GM18873 (cell line): ENCODE results near the gene RAD51B.

Experiments used
- ATAC-seq: cut with Tn5 transposase; IDR thresholded peaks from one replicate; pipeline ENCODE4 v1.9.1; 2021; ENCODE audit warnings: mild to moderate bottlenecking, moderate library complexity, moderate number of reproducible peaks; ENCODE audit not compliant: unreplicated experiment, low FRiP score

Gene RAD51B

GRCh38 chr14:68506021-68506644, 686.6 kb downstream of the RAD51B start:
- peak; percentile 17 for ATAC-seq

- ATAC-seq: peak; percentile 61
Observed at GRCh38 chr14:68506645-68507419, 687.3 kb downstream of the RAD51B start.

- no peak for ATAC-seq
Observed at GRCh38 chr14:68507544-68508081, 688.0 kb downstream of the RAD51B start.

GRCh38 chr14:68508581-68508980, 689.0 kb downstream of the RAD51B start:
- no peak for ATAC-seq

- no peak for ATAC-seq
Observed at GRCh38 chr14:68509188-68509983, 689.8 kb downstream of the RAD51B start.

- no peak for ATAC-seq
Observed at GRCh38 chr14:68510201-68511128, 690.9 kb downstream of the RAD51B start.

GRCh38 chr14:68511129-68512047, 691.8 kb downstream of the RAD51B start:
- ATAC-seq: no peak

GRCh38 chr14:68512088-68512487, 692.5 kb downstream of the RAD51B start:
- ATAC-seq: no peak

- ATAC-seq: no peak
Observed at GRCh38 chr14:68513137-68513536, 693.6 kb downstream of the RAD51B start.

- ATAC-seq: peak; percentile 61
Observed at GRCh38 chr14:68513838-68514607, 694.4 kb downstream of the RAD51B start.

GRCh38 chr14:68514608-68515194, 695.1 kb downstream of the RAD51B start:
- no peak for ATAC-seq

GRCh38 chr14:68516342-68516741, 696.8 kb downstream of the RAD51B start:
- no peak for ATAC-seq

GRCh38 chr14:68518166-68518565, 698.6 kb downstream of the RAD51B start:
- no peak for ATAC-seq

- ATAC-seq: no peak
Observed at GRCh38 chr14:68518761-68519670, 699.4 kb downstream of the RAD51B start.

GRCh38 chr14:68519671-68520187, 700.1 kb downstream of the RAD51B start:
- ATAC-seq: no peak
